B cell (primary cell): Measurements from ENCODE around the gene ADCK2.

Experiments used
- EZH2 ChIP-seq: IDR thresholded peaks from 2 replicates; pipeline ENCODE4 v1.6.1; 2012; ENCODE audit warnings: borderline replicate concordance, low read depth, mild to moderate bottlenecking, moderate library complexity, low read length; ENCODE audit not compliant: insufficient read depth, poor library complexity, severe bottlenecking
- TF ChIP-seq, protein P1 (sequence below): fragments of 200-600 bp; IDR thresholded peaks from one replicate; pipeline ENCODE4 v1.8.0; 2022; ENCODE audit warnings: antibody characterized with exemption, mild to moderate bottlenecking

GRCh38 chr7:140714331-140715040, 41.7 kb downstream of the ADCK2 start:
- TF ChIP-seq, protein P1, sequence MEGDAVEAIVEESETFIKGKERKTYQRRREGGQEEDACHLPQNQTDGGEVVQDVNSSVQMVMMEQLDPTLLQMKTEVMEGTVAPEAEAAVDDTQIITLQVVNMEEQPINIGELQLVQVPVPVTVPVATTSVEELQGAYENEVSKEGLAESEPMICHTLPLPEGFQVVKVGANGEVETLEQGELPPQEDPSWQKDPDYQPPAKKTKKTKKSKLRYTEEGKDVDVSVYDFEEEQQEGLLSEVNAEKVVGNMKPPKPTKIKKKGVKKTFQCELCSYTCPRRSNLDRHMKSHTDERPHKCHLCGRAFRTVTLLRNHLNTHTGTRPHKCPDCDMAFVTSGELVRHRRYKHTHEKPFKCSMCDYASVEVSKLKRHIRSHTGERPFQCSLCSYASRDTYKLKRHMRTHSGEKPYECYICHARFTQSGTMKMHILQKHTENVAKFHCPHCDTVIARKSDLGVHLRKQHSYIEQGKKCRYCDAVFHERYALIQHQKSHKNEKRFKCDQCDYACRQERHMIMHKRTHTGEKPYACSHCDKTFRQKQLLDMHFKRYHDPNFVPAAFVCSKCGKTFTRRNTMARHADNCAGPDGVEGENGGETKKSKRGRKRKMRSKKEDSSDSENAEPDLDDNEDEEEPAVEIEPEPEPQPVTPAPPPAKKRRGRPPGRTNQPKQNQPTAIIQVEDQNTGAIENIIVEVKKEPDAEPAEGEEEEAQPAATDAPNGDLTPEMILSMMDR, result no peak
- no peak for TF ChIP-seq EZH2
